ENCODE results near the gene DPP7. TPM values are rescaled to one million over a fixed set of nuclear protein-coding genes. Genes with fewer than 3 reads are reported as not detected.

Gene DPP7
- total RNA-seq, 2 experiments from 2014 or later = 162 to 167 TPM

- Mint-ChIP-seq H3K9me3 (no peaks in the 10 kb centered on the region), H3K4me1 (ENCODE audit: low read depth) (peaks cover 5% of the 10 kb centered on the region), H3K27ac (no peak overlapping the region), H3K27me3 (ENCODE audit: low read depth) (no peaks in the 10 kb centered on the region), H3K36me3 (ENCODE audit: low read depth) (no peaks in the 10 kb centered on the region), H3K4me3 (no peak overlapping the region)
- DNase-seq = no peak
- intact Hi-C loops (cut with micrococcal nuclease) = no loop called here
- CTCF ChIA-PET = interaction anchor here (1.4 kb wide), 1 partner anchor 11 kb away, joined by 3 read pairs; no protein-coding TSS in a partner anchor
Observed at GRCh38 chr9:137074657-137075274, 39.8 kb downstream of the DPP7 start.

DNA sequence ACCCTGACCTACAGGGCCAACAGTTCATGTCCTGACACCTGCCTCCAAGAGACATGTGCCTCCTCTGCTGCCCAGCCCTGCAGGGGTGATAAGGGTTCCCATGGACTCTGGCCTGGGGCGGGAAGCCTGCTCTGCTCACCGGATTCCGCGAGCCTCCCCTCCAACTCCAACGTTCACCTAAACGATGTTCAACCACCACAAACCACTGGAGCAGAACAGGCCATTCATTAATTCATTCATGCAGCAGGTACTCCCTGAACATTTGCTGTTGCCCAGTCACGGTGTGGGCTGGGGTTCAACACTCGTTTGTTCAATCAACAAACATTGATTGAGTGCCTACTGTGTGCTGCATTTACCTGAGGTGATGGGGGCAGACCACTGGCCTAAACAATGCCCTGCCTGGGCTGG is 40.5 kb downstream of the DPP7 start:
- no peak overlapping the region for H3K27ac Mint-ChIP-seq
- no peaks in the 10 kb centered on the region for H3K36me3 Mint-ChIP-seq (ENCODE audit: low read depth)
- CTCF ChIA-PET = no interaction called here
- H3K9me3 Mint-ChIP-seq = no peaks in the 10 kb centered on the region
- no peak overlapping the region for H3K4me3 Mint-ChIP-seq
- DNase-seq = no peak
- peaks cover 5% of the 10 kb centered on the region for H3K4me1 Mint-ChIP-seq (ENCODE audit: low read depth)
- intact Hi-C loops (cut with micrococcal nuclease) = no loop called here
- no peaks in the 10 kb centered on the region for H3K27me3 Mint-ChIP-seq (ENCODE audit: low read depth)

- H3K27ac Mint-ChIP-seq = no peak overlapping the region
- intact Hi-C loops (cut with micrococcal nuclease) = no loop called here
- H3K9me3 Mint-ChIP-seq = no peaks in the 10 kb centered on the region
- peaks cover 3% of the 10 kb centered on the region for H3K27me3 Mint-ChIP-seq (ENCODE audit: low read depth)
- DNase-seq = no peak
- peaks cover 9% of the 10 kb centered on the region for H3K4me1 Mint-ChIP-seq (ENCODE audit: low read depth)
- H3K36me3 Mint-ChIP-seq (ENCODE audit: low read depth) = no peaks in the 10 kb centered on the region
- CTCF ChIA-PET = interaction anchor here (0.6 to 9.0 kb wide), 5 partner anchors 12 to 293 kb away, joined by 4 to 66 read pairs (median 15); partner anchors contain the start of genes ABCA2 and NPDC1
- H3K4me3 Mint-ChIP-seq = peak overlapping the region; percentile 56
Observed at GRCh38 chr9:137071282-137071681, 43.3 kb downstream of the DPP7 start.

- H3K9me3 Mint-ChIP-seq = no peaks in the 10 kb centered on the region
- peaks cover 3% of the 10 kb centered on the region for H3K27me3 Mint-ChIP-seq (ENCODE audit: low read depth)
- no peaks in the 10 kb centered on the region for H3K36me3 Mint-ChIP-seq (ENCODE audit: low read depth)
- peaks cover 9% of the 10 kb centered on the region for H3K4me1 Mint-ChIP-seq (ENCODE audit: low read depth)
- CTCF ChIA-PET = interaction anchor here (0.6 to 9.0 kb wide), 7 partner anchors 12 to 123 kb away, joined by 3 to 66 read pairs (median 5); partner anchors contain the start of genes ABCA2 and NPDC1
- intact Hi-C loops (cut with micrococcal nuclease) = loop anchor here (1.0 kb wide), 2 partner anchors 15 to 36 kb away; partner anchors contain the start of gene MAN1B1
- DNase-seq = no peak
- H3K27ac Mint-ChIP-seq = peak overlapping the region; percentile 40
- peak overlapping the region; percentile 56 for H3K4me3 Mint-ChIP-seq
Observed at GRCh38 chr9:137070906-137071275, 43.6 kb downstream of the DPP7 start.

- CTCF ChIA-PET = interaction anchor here (0.6 to 9.0 kb wide), 8 partner anchors 11 to 122 kb away, joined by 3 to 66 read pairs (median 6); partner anchors contain the start of genes ABCA2 and NPDC1
- peaks cover 9% of the 10 kb centered on the region for H3K4me1 Mint-ChIP-seq (ENCODE audit: low read depth)
- H3K4me3 Mint-ChIP-seq = peak within 1 kb of the TSS; percentile 56
- H3K27ac Mint-ChIP-seq = peak within 1 kb of the TSS; percentile 40
- intact Hi-C loops (cut with micrococcal nuclease) = loop anchor here (1.0 kb wide), 2 partner anchors 16 to 35 kb away; partner anchors contain the start of gene MAN1B1
- H3K9me3 Mint-ChIP-seq = no peaks in the 10 kb centered on the region
- DNase-seq = peak; percentile 86
- peaks cover 3% of the 10 kb centered on the region for H3K27me3 Mint-ChIP-seq (ENCODE audit: low read depth)
- no peaks in the 10 kb centered on the region for H3K36me3 Mint-ChIP-seq (ENCODE audit: low read depth)
Observed at GRCh38 chr9:137070201-137070905, 44.2 kb downstream of the DPP7 start, which contains the start of gene SAPCD2. Gene SAPCD2, minus strand, starts transcription at chr9:137070557. Its CDS starts 97 bp downstream, at chr9:137070460.

DNA sequence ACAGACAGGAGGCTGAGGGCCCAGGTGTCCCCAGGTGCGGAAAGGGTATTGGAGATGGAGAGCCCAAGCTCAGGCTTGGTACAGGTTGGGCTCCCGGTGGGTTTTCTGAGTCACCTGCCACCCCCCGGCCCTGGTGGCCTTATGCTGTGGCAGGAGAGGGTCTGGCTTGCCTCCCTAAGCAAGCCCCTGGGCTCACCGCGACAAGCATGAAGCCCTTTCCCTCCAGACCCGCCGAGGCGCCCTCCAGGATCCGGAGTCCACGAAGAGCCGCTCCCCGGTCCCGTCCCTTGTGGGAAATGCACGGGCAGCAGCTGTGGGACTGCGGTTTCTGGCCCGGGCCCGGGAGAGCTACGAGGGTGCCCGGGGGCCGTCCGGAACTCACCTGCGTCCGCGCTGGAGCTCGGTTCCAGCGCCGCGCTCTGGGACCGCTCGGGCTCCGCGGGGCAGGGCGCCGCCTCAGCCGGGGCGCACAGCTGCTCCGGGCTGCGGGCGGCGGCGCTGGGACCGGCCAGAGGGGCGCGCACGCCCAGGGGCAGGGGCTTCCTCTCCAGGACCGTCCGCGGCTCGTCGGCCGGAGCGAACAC is 44.9 kb downstream of the DPP7 start:
- H3K27me3 Mint-ChIP-seq (ENCODE audit: low read depth) = peaks cover 3% of the 10 kb centered on the region
- CTCF ChIA-PET = interaction anchor here (0.9 to 9.0 kb wide), 12 partner anchors 10 to 157 kb away, joined by 3 to 66 read pairs (median 10); partner anchors contain the start of genes ABCA2, DPP7, MAN1B1 and NPDC1
- intact Hi-C loops (cut with micrococcal nuclease) = loop anchor here (1.0 to 5.0 kb wide), 3 partner anchors 17 to 42 kb away; partner anchors contain the start of genes ABCA2 and MAN1B1
- H3K4me3 Mint-ChIP-seq = peak overlapping the region; percentile 56
- no peaks in the 10 kb centered on the region for H3K9me3 Mint-ChIP-seq
- H3K4me1 Mint-ChIP-seq (ENCODE audit: low read depth) = peaks cover 9% of the 10 kb centered on the region
- H3K36me3 Mint-ChIP-seq (ENCODE audit: low read depth) = no peaks in the 10 kb centered on the region
- no peak overlapping the region for H3K27ac Mint-ChIP-seq
- DNase-seq = no peak

DNA sequence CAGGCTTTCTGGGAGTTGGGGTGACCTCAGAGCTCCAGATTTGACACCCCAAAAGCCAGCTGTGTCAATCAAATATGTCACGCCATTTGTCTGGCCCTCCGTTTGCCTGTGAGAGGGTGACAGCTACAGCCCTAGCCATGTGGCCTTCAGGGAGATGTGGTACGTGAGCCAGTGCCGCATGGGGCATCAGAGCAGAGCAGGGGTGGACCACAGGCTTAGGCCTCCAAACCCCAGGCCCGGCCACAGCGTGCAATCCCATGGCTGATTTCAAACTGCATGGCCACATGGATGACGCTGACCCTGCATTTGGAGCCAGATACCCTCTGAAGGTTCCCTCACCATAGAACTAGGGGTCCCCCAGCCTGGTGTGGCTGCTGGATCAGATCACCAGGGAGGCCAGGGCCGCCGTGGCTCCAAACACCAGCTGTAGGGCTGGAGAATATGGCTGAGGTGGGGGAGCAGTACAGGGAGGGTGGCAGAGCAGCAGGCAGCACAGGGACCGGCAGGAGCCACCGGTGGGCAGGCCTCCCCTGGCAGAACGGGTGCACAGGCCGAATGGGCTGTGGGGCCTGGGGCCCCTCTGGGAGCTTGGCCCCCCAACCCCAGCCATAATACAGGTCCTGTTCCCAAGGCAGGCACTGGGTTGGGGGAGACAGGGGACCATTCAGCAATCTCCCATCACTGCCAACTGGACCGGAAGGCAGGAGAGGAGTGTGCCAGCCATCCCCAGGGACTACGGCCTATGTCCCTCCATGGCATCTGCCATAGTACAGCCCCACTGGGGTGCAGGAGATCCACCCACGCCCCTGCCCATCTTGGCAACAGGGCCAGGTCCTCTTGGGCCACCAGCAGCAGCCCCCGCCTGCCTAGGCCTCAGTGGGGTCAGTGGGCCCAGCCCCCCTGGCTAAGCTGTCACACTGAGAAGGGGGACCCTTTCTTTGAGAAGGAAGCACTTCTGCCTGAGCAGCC is 45.7 kb downstream of the DPP7 start:
- H3K9me3 Mint-ChIP-seq = no peaks in the 10 kb centered on the region
- CTCF ChIA-PET = interaction anchor here (0.6 to 9.0 kb wide), 19 partner anchors 8 to 227 kb away, joined by 3 to 66 read pairs (median 5); partner anchors contain the start of genes ABCA2, AJM1, CYSRT1 and DPP7
- peaks cover 3% of the 10 kb centered on the region for H3K27me3 Mint-ChIP-seq (ENCODE audit: low read depth)
- DNase-seq = no peak
- peak overlapping the region; percentile 56 for H3K4me3 Mint-ChIP-seq
- H3K36me3 Mint-ChIP-seq (ENCODE audit: low read depth) = no peaks in the 10 kb centered on the region
- intact Hi-C loops (cut with micrococcal nuclease) = loop anchor here (5.0 kb wide), 1 partner anchor 42 kb away; the partner anchor contains the start of gene ABCA2
- H3K27ac Mint-ChIP-seq = no peak overlapping the region
- H3K4me1 Mint-ChIP-seq (ENCODE audit: low read depth) = peaks cover 11% of the 10 kb centered on the region

DNA sequence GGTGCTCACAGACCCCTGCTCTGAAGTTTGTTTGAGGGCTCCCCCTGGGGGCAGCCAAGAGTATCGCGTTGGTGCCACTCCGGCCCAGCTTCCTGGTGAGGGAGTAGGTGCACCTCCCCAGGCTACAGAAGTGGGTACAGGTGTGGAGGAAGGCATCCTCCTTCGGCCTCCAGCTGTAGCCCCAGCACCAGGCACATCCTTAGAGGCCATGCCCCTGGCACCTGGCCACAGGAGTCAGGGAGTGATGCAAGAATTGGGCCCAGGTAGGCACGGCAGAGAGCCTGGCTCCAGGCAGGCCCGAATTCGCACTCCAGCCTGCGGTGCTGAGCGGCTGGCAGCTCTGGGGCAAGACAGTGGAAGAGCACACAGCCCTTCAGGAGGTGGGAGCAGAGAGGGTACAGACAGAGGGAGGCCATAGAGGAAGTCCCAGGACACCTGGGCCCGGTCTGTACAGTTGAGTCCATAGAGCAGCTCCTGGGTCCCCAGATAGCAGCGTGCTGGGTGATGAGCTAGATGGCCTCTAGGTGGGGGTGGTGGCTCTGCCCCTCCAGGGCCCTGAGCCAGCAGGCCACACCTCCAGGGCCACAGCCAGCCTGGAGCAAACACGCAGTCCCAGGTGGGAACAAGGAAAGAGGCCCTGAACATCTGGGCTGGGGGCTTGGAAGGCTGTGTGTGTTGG is 46.5 kb downstream of the DPP7 start:
- intact Hi-C loops (cut with micrococcal nuclease) = loop anchor here (1.0 to 5.0 kb wide), 2 partner anchors 22 to 41 kb away; partner anchors contain the start of genes ABCA2 and NPDC1
- CTCF ChIA-PET = interaction anchor here (0.6 to 9.0 kb wide), 22 partner anchors 9 to 484 kb away, joined by 3 to 66 read pairs (median 5); partner anchors contain the start of genes ABCA2, AJM1, CYSRT1 and DPP7
- Mint-ChIP-seq H3K4me1 (ENCODE audit: low read depth) (peaks cover 11% of the 10 kb centered on the region), H3K4me3 (no peak overlapping the region), H3K9me3 (no peaks in the 10 kb centered on the region), H3K27ac (no peak overlapping the region), H3K27me3 (ENCODE audit: low read depth) (peaks cover 3% of the 10 kb centered on the region), H3K36me3 (ENCODE audit: low read depth) (no peaks in the 10 kb centered on the region)
- DNase-seq = peak; percentile 88

DNA sequence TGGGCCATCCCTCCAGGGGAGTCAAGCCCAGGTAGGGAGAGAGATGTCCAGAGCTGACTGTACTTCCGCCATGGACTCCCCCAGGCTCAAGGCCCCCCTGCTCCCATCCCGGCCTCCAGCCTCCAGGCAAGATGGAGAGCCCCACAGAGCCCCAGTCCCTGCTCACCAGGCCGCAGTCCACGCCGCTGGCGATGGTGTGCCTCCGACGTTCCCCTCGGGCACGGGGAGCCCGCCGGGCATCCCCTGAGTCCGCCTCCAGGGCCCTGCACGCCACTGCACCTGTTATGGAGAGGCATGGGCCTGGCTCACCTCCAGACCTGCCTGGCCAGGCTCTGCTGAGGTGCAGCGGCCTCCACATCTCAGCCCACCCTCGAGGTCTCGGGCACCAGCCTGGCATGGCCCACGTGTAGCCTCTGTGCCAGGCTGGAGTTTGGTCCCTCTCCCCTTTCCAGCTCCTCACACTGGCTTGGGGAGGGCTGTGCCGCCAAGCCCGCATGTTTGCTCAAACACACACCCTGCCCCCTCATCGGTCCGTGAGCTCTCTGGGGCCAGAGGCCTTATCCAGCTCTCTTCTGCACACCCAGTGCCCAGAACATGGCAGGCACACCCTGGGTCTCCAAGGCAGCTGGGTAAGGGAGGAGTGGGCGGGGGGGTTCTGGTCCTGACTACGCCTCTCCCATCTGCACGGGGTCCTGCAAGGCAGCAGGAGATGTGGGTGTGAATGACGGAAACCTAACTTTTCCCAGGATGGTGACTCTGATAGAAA is 48.3 kb downstream of the DPP7 start:
- no peak for DNase-seq
- Mint-ChIP-seq H3K4me1 (ENCODE audit: low read depth) (peaks cover 11% of the 10 kb centered on the region), H3K36me3 (ENCODE audit: low read depth) (no peaks in the 10 kb centered on the region), H3K4me3 (no peak overlapping the region), H3K27me3 (ENCODE audit: low read depth) (peaks cover 3% of the 10 kb centered on the region), H3K9me3 (no peaks in the 10 kb centered on the region), H3K27ac (no peak overlapping the region)
- CTCF ChIA-PET = interaction anchor here (0.6 to 9.0 kb wide), 10 partner anchors 9 to 335 kb away, joined by 3 to 66 read pairs (median 9); partner anchors contain the start of genes ABCA2, MAN1B1, NPDC1 and UAP1L1
- intact Hi-C loops (cut with micrococcal nuclease) = loop anchor here (5.0 kb wide), 1 partner anchor 39 kb away; the partner anchor contains the start of gene ABCA2

GRCh38 chr9:137065336-137065967 is 49.1 kb downstream of the DPP7 start:
- Mint-ChIP-seq H3K9me3 (no peaks in the 10 kb centered on the region), H3K27ac (no peak overlapping the region), H3K4me3 (no peak overlapping the region), H3K4me1 (ENCODE audit: low read depth) (peaks cover 7% of the 10 kb centered on the region), H3K36me3 (ENCODE audit: low read depth) (no peaks in the 10 kb centered on the region), H3K27me3 (ENCODE audit: low read depth) (peaks cover 3% of the 10 kb centered on the region)
- intact Hi-C loops (cut with micrococcal nuclease) = loop anchor here (5.0 kb wide), 1 partner anchor 38 kb away; the partner anchor contains the start of gene ABCA2
- CTCF ChIA-PET = interaction anchor here (0.6 to 9.0 kb wide), 9 partner anchors 8 to 195 kb away, joined by 3 to 66 read pairs (median 13); partner anchors contain the start of genes ABCA2, MAN1B1, NPDC1 and UAP1L1
- DNase-seq = no peak

Measured in activated naive CD4-positive, alpha-beta T cell treated with anti-CD3 and anti-CD28 coated beads for 36 hours (primary cell).